Left ventricle myocardium inferior (tissue), 1 donor: ENCODE results near the gene NDUFS8. TPM values are rescaled to one million over a fixed set of nuclear protein-coding genes. Genes with fewer than 3 reads are reported as not detected.

Source experiments
- DNase-seq: peaks from one replicate; pipeline ENCODE4 v3.0.0-alpha.2; 2020
- H3K27ac ChIP-seq: fragments of 200-600 bp; replicated peaks from 2 replicates; pipeline ENCODE4 v1.8.0; 2021
- H3K27me3 ChIP-seq: fragments of 200-600 bp; 2 replicates; pipeline ENCODE4 v1.8.0; 2021; ENCODE audit warnings: low read depth
- H3K36me3 ChIP-seq: fragments of 200-600 bp; 2 replicates; pipeline ENCODE4 v1.8.0; 2021
- H3K4me1 ChIP-seq: fragments of 200-600 bp; 2 replicates; pipeline ENCODE4 v1.8.0; 2021
- H3K4me3 ChIP-seq: fragments of 200-600 bp; 2 replicates; pipeline ENCODE4 v1.8.0; 2021; ENCODE audit warnings: mild to moderate bottlenecking, moderate library complexity
- H3K9me3 ChIP-seq: fragments of 200-600 bp; replicated peaks from 2 replicates; pipeline ENCODE4 v1.8.0; 2021
- intact Hi-C: fragments of 100-400 bp; cut with micrococcal nuclease; formaldehyde crosslinking; loops from one replicate; pipeline ENCODE4 v1.11.0; 2022
- total RNA-seq: library from RNA; stranded (reverse); fragmentation: NEBNext Ultra II Directional; extraction: Animal tissue kit (Norgen Biotek cat#: 25700); gene quantifications from one replicate; pipeline ENCODE4 v1.2.1, GENCODE V29; 2021
- TF ChIP-seq, protein P1 (sequence below): fragments of 200-600 bp; IDR thresholded peaks from 2 replicates; pipeline ENCODE4 v1.8.0; 2021; ENCODE audit warnings: antibody characterized with exemption, mild to moderate bottlenecking, borderline replicate concordance
- donor health status: DM: no; HTN: yes; CAD: no; lungs with severe emphysema.

Gene NDUFS8
- total RNA-seq, 1 donor from 2014 or later = 436 TPM

DNA sequence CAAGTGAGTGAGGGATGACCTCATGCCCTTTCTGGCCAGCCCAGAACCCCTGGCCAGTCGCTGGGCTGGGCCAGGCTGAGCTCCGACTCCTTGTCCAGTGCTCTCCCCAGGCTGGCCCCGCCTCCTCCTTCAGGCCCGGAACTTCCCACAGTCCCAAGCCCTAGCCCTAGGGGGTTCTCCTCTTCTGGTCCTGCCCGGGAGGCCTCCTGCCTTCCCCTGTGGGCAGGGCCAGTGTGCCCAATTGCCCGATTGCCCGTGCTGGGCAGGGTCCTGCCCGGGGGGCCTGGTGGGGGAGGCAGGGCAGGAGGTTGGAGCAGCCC, 12.5 kb downstream of the NDUFS8 start:
- Histone ChIP-seq H3K4me1 (peaks cover 31% of the 10 kb centered on the region), H3K27ac (no peak overlapping the region), H3K4me3 (no peak overlapping the region), H3K9me3 (no peaks in the 10 kb centered on the region), H3K36me3 (peaks cover 23% of the 10 kb centered on the region), H3K27me3 (no peaks in the 10 kb centered on the region)
- TF ChIP-seq, protein P1, sequence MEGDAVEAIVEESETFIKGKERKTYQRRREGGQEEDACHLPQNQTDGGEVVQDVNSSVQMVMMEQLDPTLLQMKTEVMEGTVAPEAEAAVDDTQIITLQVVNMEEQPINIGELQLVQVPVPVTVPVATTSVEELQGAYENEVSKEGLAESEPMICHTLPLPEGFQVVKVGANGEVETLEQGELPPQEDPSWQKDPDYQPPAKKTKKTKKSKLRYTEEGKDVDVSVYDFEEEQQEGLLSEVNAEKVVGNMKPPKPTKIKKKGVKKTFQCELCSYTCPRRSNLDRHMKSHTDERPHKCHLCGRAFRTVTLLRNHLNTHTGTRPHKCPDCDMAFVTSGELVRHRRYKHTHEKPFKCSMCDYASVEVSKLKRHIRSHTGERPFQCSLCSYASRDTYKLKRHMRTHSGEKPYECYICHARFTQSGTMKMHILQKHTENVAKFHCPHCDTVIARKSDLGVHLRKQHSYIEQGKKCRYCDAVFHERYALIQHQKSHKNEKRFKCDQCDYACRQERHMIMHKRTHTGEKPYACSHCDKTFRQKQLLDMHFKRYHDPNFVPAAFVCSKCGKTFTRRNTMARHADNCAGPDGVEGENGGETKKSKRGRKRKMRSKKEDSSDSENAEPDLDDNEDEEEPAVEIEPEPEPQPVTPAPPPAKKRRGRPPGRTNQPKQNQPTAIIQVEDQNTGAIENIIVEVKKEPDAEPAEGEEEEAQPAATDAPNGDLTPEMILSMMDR = no peak
- intact Hi-C loops = no loop called here
- no peak for DNase-seq

DNA sequence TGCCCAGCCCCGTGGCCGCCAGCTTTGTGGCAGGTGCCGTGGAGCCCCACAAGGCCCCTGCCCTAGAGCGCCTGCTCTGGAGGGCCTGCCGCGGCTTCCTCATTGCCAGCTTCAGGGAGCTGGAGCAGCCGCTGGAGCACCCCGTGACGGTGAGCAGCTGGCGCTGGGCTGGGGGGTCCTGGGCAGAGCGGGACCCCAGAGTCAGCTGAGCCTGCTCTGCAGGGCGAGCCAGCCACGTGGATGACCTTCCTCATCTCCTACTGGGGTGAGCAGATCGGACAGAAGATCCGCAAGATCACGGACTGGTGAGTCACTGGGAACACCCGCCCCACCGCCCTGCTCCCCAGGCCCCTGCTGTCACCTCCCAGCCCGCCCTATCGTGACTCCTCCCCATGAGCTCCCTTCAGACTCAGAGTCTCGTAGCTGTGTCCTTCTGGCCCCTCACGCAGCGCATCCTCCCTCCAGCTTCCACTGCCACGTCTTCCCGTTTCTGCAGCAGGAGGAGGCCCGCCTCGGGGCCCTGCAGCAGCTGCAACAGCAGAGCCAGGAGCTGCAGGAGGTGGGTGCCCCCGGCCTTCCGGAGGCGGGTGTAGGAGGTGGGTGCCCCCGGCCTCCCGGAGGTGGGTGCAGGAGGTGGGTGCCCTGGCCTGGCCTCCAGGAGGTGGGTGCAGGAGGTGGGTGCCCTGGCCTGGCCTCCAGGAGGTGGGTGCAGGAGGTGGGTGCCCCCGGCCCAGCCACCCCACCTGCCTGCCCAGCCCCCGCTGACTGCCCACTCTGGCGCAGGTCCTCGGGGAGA, 13.1 kb downstream of the NDUFS8 start:
- Histone ChIP-seq H3K4me1 (peaks cover 25% of the 10 kb centered on the region), H3K4me3 (no peak overlapping the region), H3K27ac (no peak overlapping the region), H3K9me3 (no peaks in the 10 kb centered on the region), H3K36me3 (peaks cover 27% of the 10 kb centered on the region), H3K27me3 (no peaks in the 10 kb centered on the region)
- TF ChIP-seq, protein P1 = no peak
- intact Hi-C loops = no loop called here
- DNase-seq = no peak

DNA sequence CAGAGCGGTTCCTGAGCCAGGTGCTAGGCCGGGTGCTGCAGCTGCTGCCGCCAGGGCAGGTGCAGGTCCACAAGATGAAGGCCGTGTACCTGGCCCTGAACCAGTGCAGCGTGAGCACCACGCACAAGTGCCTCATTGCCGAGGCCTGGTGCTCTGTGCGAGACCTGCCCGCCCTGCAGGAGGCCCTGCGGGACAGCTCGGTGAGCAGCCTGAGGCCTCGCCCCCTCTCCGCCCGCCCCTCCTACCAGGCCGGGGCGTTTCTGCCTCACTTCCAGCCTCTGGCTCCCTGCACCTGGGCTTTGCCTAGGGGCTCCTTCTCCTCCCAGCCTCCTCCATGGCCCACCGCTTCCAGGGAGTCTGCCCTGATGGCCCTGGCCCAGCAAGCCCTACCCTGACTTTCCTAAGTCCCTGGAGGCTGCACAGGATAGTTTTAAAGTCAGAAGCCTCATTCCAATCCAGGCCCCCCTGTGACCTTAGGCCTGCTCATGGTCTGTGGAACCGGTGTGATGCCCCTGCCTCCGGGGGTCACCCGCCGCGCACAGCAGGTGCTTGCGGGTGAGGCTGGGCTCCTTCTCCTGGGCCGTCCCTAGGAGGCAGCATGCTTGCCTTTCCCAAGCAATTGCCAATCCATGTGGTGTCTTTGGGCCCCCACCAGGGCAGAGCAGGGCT, 13.8 kb downstream of the NDUFS8 start:
- DNase-seq = no peak
- intact Hi-C loops = no loop called here
- TF ChIP-seq, protein P1 = no peak
- peaks cover 35% of the 10 kb centered on the region for H3K36me3 ChIP-seq
- no peak overlapping the region for H3K27ac ChIP-seq
- peaks cover 18% of the 10 kb centered on the region for H3K4me1 ChIP-seq
- no peak overlapping the region for H3K4me3 ChIP-seq
- H3K27me3 ChIP-seq = no peaks in the 10 kb centered on the region
- H3K9me3 ChIP-seq = no peaks in the 10 kb centered on the region

DNA sequence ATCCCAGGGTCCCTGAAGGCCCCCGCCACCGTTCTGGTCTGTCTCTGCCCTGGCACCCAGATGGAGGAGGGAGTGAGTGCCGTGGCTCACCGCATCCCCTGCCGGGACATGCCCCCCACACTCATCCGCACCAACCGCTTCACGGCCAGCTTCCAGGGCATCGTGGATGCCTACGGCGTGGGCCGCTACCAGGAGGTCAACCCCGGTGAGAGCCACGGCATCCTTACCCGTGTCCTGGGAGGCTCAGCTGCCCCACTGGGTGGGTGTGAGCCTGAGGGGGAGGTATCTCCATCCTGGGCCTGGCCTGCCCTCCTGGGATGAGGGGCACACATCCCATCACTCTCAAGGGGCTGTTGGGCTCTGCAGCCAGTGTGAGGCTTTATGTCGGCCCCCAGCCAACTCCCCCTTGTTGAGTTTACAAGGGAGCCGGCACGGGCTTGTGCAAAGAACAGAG, 14.4 kb downstream of the NDUFS8 start:
- TF ChIP-seq, protein P1 = no peak
- peaks cover 11% of the 10 kb centered on the region for H3K4me1 ChIP-seq
- H3K27me3 ChIP-seq = no peaks in the 10 kb centered on the region
- no peaks in the 10 kb centered on the region for H3K9me3 ChIP-seq
- no peak overlapping the region for H3K4me3 ChIP-seq
- H3K27ac ChIP-seq = no peak overlapping the region
- DNase-seq = no peak
- intact Hi-C loops = no loop called here
- peaks cover 41% of the 10 kb centered on the region for H3K36me3 ChIP-seq

DNA sequence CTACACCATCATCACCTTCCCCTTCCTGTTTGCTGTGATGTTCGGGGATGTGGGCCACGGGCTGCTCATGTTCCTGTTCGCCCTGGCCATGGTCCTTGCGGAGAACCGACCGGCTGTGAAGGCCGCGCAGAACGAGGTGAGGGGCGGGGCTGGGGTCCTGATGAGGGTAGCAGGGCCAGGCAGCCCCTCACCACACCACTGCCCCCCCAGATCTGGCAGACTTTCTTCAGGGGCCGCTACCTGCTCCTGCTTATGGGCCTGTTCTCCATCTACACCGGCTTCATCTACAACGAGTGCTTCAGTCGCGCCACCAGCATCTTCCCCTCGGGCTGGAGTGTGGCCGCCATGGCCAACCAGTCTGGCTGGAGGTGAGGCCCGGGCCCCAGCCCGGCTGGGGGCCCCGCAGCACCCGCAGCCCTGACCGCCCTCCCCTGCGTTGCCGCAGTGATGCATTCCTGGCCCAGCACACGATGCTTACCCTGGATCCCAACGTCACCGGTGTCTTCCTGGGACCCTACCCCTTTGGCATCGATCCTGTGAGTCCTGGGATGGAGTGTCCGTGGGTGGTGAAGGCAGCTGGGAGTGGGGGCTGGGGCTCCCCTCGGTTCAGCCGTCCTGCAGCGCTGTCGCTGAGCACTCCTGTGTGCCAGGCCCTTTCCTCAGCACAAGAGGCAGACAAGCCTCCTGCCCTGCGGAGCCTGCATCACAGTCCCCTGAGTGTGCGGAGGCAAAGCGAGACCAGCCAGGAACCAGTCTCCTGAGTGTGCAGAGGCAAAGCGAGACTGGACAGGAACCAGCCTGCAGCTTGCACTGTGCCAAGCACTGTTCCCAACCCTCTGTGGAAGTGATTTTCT, 17.2 kb downstream of the NDUFS8 start:
- Histone ChIP-seq H3K9me3 (no peaks in the 10 kb centered on the region), H3K4me3 (no peak overlapping the region), H3K36me3 (peaks cover 60% of the 10 kb centered on the region), H3K4me1 (no peaks in the 10 kb centered on the region), H3K27me3 (no peaks in the 10 kb centered on the region), H3K27ac (no peak overlapping the region)
- intact Hi-C loops = no loop called here
- no peak for DNase-seq
- TF ChIP-seq, protein P1 = no peak
